ENCODE results near the gene PPP2R2B.

DNA sequence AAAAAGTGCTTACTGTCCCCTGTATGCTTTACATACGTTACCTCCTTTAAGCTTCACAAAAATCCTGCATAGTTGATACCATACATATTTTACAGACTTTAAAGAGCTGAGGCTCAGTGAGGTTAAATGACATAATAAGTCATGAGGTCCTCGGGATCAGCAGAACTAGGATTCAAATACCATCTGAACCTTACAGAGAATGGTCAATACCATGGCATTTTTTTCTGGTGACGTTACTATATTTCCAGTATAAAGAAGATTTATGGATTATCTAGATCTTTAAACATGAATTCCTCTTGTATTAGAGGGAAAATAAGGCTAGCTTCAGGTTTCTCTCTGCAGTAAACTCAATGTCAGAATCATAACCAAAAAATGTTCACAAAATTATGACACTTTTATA lies 208.9 kb downstream of the PPP2R2B start:
- TF ChIP-seq CTCF (IDR thresholded peaks at IDR 0.05) (no peak), POLR2A (IDR thresholded peaks at IDR 0.05) (no peak)
